HG03066 (cell line): ENCODE results near the gene PTPRR.

ENCODE experiments used
- ATAC-seq: cut with Tn5 transposase; IDR thresholded peaks from one replicate; pipeline ENCODE4 v1.9.1; 2021; ENCODE audit warnings: low read depth; ENCODE audit not compliant: unreplicated experiment

Gene PTPRR

GRCh38 chr12:70657616-70658286, 262.8 kb downstream of the PTPRR start:
- ATAC-seq = no peak

GRCh38 chr12:70652451-70652850, 268.1 kb downstream of the PTPRR start:
- no peak for ATAC-seq

- ATAC-seq = no peak
Measured at GRCh38 chr12:70648831-70649230, 271.7 kb downstream of the PTPRR start.

DNA sequence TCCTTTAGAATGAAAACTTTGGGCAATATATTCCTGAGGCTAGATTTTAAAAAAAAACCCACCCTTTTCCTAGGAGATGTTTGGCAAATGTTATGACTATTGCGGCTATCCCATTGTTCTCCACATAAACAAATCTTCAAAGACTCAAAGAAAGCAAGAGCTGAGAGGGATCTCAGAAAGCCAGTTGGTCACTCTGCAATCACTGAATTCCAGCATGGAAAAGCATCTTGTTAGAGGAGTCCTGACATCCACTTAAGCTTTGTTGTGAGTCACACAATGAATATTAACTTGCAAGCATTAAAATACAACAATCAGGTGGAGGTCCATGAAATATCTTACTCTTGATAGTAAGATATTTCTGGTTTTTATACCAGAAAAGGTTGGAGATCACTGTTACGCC, 272.3 kb downstream of the PTPRR start:
- no peak for ATAC-seq

- no peak for ATAC-seq
Measured at GRCh38 chr12:70646850-70647249, 273.7 kb downstream of the PTPRR start.

DNA sequence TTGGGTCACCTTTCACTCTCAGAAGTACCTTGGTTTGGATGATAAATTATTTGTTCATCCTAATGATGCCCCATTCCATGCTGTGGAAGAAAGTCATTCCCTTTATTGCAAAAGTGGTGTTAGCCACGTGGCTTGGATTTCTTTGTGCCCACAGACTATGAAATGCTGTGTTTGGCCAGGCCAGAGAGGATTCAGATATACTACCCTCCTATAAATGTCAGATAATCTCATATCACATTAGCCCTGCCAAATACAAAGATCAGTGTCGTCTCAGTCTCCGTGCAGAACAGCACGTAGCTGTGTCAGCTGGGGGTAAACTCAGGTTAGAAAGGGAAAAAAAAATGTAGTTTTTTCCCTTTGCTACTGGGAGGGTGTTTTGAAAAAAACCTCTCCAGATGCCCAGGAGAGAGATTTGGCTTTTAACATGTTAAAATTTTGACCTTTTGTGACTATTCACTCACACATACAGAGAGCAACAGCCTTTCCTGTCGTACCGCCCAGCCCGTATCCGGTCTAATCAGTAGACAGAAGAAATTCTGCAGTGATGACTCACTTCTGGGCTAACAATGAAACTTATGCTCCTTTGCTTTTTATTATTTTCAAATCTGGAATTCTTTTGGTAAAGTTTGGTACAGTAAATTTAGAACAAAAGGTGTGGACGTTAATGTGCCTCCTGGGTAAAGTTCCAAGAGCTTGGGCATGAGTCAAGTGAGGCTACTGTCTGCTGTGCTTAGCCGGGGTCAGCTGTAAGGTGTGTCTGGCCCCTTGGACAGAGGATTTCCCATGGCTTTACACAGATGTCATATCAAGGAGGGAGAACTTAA, 274.8 kb downstream of the PTPRR start:
- ATAC-seq = peak; percentile 65

DNA sequence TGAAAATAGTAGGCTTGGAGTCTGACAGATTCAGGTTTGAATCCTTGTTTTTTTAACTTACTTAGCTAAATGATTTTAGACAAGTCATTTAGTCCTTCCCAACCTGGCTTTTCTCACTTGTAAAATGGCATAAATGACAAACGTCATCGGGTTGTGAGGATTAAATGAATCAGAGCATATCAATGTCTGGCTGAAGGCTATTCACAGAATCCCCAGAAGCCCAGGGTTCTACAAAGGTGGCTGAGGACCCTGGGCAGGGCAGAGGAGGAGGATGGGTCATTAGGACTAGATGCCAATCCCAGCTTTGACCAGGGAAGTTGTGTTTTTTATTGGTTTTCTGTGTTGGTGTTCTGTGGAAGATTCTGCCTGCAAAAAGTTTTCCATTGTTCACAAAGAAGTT, 275.7 kb downstream of the PTPRR start:
- no peak for ATAC-seq

GRCh38 chr12:70643939-70644338, 276.6 kb downstream of the PTPRR start:
- ATAC-seq = no peak

DNA sequence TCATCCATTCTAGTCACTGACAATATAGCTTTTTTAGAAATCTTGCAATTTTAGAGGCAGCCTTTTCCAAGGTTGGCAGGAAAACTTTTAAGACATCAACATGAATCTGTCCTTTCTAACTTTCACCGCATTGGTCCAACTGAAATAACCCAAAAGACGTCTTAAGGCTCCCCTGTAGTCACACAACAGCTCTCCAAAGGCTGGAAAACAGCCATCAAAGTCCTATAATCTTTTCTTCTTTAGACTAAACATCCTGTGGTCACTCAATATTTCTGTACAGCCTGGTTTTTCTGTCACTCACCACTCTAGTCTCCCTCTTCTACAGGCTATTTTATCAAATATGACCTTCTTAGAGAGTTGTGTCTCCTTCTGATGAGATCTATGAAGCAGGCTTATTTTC, 278.8 kb downstream of the PTPRR start:
- ATAC-seq = no peak

DNA sequence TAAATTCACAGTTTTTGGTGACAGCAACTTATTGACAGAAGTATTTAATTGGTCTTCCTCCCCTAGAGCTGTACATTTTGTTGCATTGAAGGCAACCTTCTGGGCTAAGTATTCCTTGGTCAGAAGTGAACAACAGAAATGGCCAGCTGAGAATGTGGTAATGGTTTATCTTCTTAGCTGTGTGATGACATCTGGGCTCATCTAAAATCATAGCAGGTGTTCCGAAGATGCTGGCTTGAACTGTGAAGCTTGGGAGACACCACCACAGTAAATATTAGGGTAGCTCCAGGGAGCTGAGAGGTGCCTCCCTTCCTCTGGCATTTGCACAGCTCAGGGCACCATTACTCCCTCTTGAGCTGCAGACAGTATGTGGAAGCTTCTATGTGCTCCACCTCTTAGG, 279.6 kb downstream of the PTPRR start:
- no peak for ATAC-seq

DNA sequence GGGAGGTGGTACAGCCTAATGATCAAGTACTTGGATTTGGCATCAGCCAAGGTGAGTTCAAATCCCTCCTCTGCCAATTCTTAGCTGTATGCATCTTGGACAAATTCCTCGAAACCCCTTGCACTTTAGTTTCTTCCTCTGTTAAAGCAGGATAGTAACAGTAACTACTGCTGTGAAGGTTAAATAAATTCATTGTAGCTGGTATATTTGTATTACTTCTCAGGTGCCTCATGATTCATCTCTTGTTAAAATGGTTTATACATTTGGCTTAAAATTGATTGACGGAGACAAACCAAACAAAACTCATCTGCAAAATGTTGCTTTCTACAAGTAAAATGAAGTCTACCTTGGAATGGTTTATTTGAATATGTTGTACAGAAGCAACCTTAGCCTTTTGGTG, 281.0 kb downstream of the PTPRR start:
- ATAC-seq = no peak

DNA sequence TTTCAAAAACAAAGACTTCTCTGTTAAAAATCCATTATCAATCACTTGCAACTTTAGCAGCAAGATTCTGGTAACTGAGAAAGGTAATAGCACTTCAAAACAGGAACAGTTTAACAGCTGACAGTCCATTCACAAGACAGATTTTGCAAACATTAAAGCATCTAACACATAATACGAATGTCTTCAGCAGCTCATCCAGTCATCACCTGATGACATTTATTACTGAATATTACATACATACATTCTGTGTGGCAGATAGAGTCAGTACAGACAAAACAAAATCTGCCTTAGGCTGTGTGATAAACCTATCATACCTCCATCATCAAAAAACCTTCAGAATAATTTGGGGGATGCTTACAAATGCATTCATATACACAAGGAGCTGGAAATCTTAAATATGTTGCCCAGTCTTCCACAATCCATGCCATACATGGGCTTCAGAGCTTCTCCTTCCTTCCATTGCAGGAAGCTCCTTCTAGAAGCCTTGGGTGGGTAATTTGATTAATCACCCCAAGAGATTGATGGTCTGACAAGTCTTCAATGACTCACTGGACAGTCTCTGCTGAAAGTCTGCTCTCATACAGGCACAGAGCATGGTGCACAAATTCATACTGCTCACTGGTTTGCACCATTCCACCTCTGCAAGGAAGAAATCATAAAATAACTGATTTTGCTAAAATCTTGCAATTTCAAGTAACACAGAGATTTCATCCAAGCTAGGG, 281.7 kb downstream of the PTPRR start:
- ATAC-seq = no peak

- ATAC-seq = no peak
Measured at GRCh38 chr12:70637303-70638085, 283.0 kb downstream of the PTPRR start, which contains the start of gene PTPRB. PTPRB (minus strand) TSS chr12:70637429; CDS start chr12:70637395, 34 bp downstream.

- no peak for ATAC-seq
Measured at GRCh38 chr12:70635755-70636154, 284.8 kb downstream of the PTPRR start.

DNA sequence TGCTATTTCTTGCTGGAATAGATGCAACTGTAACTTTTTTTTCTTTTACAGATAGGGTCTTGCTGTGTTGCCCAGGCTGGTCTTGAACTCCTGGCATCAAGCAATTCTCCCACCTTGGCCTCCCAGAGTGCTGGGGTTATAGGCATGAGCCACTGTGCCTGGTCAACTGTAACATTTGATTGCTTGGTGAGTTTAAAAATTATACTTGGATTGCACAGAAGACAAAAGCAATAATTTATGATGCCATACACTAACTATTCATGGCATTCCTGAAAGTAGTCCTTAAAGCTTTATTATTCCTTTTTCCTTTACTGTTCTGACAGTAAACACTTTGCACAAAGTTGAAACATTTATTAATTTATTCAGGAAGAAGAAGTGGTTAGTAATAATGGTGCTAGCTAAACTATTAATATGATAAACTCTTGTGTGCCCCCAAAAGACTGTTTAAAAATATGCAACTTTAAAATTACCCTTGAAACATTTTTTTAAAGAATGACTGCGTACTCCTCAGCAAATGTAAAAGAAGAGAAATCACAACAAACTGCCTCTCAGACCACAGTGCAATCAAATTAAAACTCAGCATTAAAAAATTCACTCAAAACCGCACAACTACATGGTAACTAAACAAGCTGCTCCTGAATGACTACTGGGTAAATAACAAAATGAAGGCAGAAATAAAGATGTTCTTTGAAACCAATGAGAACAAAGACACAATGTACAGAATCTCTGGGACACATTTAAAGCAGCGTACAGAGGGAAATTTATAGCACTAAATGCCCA, 291.6 kb downstream of the PTPRR start:
- ATAC-seq = no peak

DNA sequence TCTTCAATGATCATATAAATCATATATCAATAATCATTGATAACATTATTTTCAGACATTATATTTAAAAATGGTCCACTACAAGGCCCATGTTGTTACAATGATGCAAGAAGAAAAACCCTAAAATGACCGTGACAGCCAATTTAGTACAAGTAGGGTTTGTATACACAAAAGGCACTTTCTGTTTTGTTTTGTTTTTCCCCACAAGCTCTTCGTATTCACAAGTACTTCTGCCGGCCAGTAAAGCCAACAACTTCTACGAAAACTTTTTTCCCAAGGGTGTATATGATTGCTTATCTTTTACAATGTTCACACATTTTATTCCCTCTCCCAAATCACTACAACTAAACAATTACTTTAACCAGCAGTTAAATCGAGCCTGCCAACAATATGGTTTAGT, 292.9 kb downstream of the PTPRR start:
- ATAC-seq = no peak

GRCh38 chr12:70626180-70626579, 294.4 kb downstream of the PTPRR start:
- no peak for ATAC-seq

DNA sequence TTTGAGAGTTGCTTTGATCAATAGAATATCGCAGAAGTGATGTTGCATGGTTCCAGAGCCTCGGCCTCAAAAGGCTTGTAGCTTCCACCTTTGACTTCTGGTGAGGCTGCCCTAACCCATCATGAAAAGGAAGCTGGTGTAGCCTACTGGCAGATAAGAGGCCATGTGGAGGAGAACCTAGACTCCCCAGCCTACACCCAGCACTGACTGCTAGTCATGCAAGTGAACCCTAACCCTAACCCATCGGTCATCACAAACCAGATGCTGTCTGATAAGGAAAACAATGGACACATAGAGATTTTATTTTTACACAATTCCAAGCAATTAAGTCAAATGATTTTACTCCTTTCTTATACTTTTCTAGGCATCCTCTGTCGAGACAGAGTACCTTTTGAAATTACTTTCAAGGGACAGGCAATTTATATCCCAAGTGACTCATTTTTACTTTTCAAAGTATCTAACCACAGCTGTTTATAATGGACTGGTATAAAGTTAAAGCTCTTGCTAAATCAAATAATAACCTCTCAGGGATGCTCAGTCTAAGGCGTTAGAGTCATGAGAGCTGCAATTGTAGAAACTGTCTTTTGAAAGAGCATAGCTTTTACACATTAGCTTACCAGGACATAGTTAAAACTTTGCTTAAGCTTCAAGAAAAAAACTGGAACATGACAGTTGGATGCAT, 300.9 kb downstream of the PTPRR start:
- no peak for ATAC-seq

- ATAC-seq = no peak
Measured at GRCh38 chr12:70618371-70618770, 302.2 kb downstream of the PTPRR start.
